H1 (cell line): ENCODE measurements around the gene SLC2A13. TPM values are rescaled to one million over a fixed set of nuclear protein-coding genes. Genes with fewer than 3 reads are reported as not detected.

Source experiments
- CTCF ChIA-PET: fragments of 300-600 bp; sonication (Branson Sonifier 250); formaldehyde crosslinking; loops from one replicate; lab custom pipeline; 2021; ENCODE audit not compliant: partially characterized antibody; lab: Charles Lee
- POLR2A ChIA-PET: fragments of 300-600 bp; sonication (Branson Sonifier 250); formaldehyde crosslinking; loops from one replicate; lab custom pipeline; 2021; ENCODE audit warnings: inconsistent platforms; ENCODE audit not compliant: partially characterized antibody; lab: Charles Lee
- DNase-seq, 2 experiments: peaks; one replicate each; pipeline versions ENCODE4 v3.0.0 to v3.0.0-alpha.2; 2010 to 2022; ENCODE audit warnings: low spot score in 2 of 2, low read depth in 1 of 2, mixed read lengths in 1 of 2
- FAIRE-seq: peaks from 2 replicates; lab custom pipeline; 2011; peaks lifted over from hg19 to GRCh38; lab: Jason Lieb, UNC
- H2AFZ ChIP-seq: 2 replicates; pipeline ENCODE4 v1.8.1; 2012; ENCODE audit warnings: low read length, inconsistent platforms
- H2AK5ac ChIP-seq: 2 replicates; pipeline ENCODE4 v1.6.1; 2013; ENCODE audit warnings: low read depth, low read length
- H2BK120ac ChIP-seq: replicated peaks from 2 replicates; pipeline ENCODE3; 2013; ENCODE audit warnings: low read depth, low read length, inconsistent platforms
- H2BK12ac ChIP-seq: 2 replicates; pipeline ENCODE4 v1.6.1; 2013; ENCODE audit warnings: low read depth, low read length
- H2BK15ac ChIP-seq: 2 replicates; pipeline ENCODE4 v1.6.1; 2013; ENCODE audit warnings: low read length
- H2BK20ac ChIP-seq: 2 replicates; pipeline ENCODE4 v1.6.1; 2013; ENCODE audit warnings: low read length
- H2BK5ac ChIP-seq: 2 replicates; pipeline ENCODE4 v1.6.1; 2013; ENCODE audit warnings: low read depth, low read length
- H3K14ac ChIP-seq: 2 replicates; pipeline ENCODE4 v1.6.1; 2013; ENCODE audit warnings: inconsistent platforms; ENCODE audit not compliant: insufficient read length
- H3K18ac ChIP-seq: 2 replicates; pipeline ENCODE4 v1.6.1; 2013; ENCODE audit warnings: low read length; ENCODE audit errors: extremely low read depth
- H3K23ac ChIP-seq: 2 replicates; pipeline ENCODE4 v1.6.1; 2013; ENCODE audit warnings: inconsistent platforms; ENCODE audit not compliant: insufficient read length
- H3K23me2 ChIP-seq: 2 replicates; pipeline ENCODE4 v1.6.1; 2013; ENCODE audit warnings: low read depth, low read length
- H3K27ac ChIP-seq: 2 replicates; pipeline ENCODE4 v1.6.1; 2011; ENCODE audit warnings: low read depth, low read length, inconsistent platforms
- H3K27me3 ChIP-seq, 4 experiments: replicated peaks in 1 of 4; 1 replicate in 1 of 4; 2 replicates in 3 of 4; pipeline versions ENCODE4 v1.6.1 to v1.8.1; 2011 to 2013; ENCODE audit warnings: low read length in 3 of 4, mild to moderate bottlenecking in 3 of 4, inconsistent platforms in 2 of 4, mixed read lengths in 2 of 4, moderate library complexity in 1 of 4; ENCODE audit not compliant: control insufficient read depth in 3 of 4, insufficient read depth in 3 of 4; ENCODE audit errors: extremely low read depth in 1 of 4
- H3K36me3 ChIP-seq, 4 experiments: 2 replicates each; pipeline versions ENCODE4 v1.6.1 to v1.8.1; 2011 to 2013; ENCODE audit warnings: mild to moderate bottlenecking in 4 of 4, low read length in 3 of 4, moderate library complexity in 2 of 4, control low read depth in 1 of 4, inconsistent platforms in 1 of 4; ENCODE audit not compliant: insufficient read depth in 4 of 4, control insufficient read depth in 2 of 4
- H3K4ac ChIP-seq: replicated peaks from 2 replicates; pipeline ENCODE3; 2013; ENCODE audit warnings: low read length, low read depth, mixed read lengths, inconsistent platforms; ENCODE audit not compliant: insufficient read length
- H3K4me1 ChIP-seq, 4 experiments: replicated peaks in 1 of 4; 1 replicate in 1 of 4; 2 replicates in 3 of 4; pipeline versions ENCODE4 v1.6.1 to v1.8.1; 2011 to 2013; ENCODE audit warnings: low read length in 3 of 4, inconsistent platforms in 2 of 4, mixed read lengths in 1 of 4; ENCODE audit not compliant: insufficient read depth in 4 of 4, control insufficient read depth in 3 of 4
- H3K4me2 ChIP-seq, 2 experiments: 2 replicates each; pipeline versions ENCODE4 v1.6.1 to v1.8.1; 2011 to 2013; ENCODE audit warnings: low read depth in 2 of 2, low read length in 2 of 2, control low read depth in 1 of 2, inconsistent platforms in 1 of 2, mild to moderate bottlenecking in 1 of 2; ENCODE audit not compliant: insufficient read depth in 1 of 2
- H3K4me3 ChIP-seq, 4 experiments: fragments of 200-600, 300-600 bp in 1 of 4; sonication (generic), shearing (Covaris generic), sonication (Bioruptor Twin) in 1 of 4; 2 replicates each; pipeline versions ENCODE4 v1.5.1 to v1.8.1; 2011 to 2016; ENCODE audit warnings: low read length in 4 of 4, low read depth in 3 of 4, control low read depth in 2 of 4, inconsistent platforms in 2 of 4, mild to moderate bottlenecking in 2 of 4, mixed read lengths in 1 of 4, moderate library complexity in 1 of 4; ENCODE audit not compliant: insufficient read depth in 2 of 4; ENCODE audit errors: extremely low read depth in 1 of 4
- H3K56ac ChIP-seq: replicated peaks from 2 replicates; pipeline ENCODE3; 2013; ENCODE audit warnings: low read depth, mild to moderate bottlenecking, mixed read lengths, low read length, inconsistent platforms; ENCODE audit not compliant: insufficient read length
- H3K79me1 ChIP-seq: 2 replicates; pipeline ENCODE4 v1.6.1; 2013; ENCODE audit warnings: low read depth, low read length, control low read depth
- H3K79me2 ChIP-seq, 2 experiments: 2 replicates each; pipeline versions ENCODE4 v1.6.1 to v1.8.1; 2012 to 2013; ENCODE audit warnings: low read length in 2 of 2, mild to moderate bottlenecking in 2 of 2, inconsistent platforms in 1 of 2; ENCODE audit not compliant: insufficient read depth in 2 of 2, control insufficient read depth in 1 of 2
- H3K9ac ChIP-seq, 4 experiments: replicated peaks in 1 of 4; 1 replicate in 1 of 4; 2 replicates in 3 of 4; pipeline versions ENCODE4 v1.6.1 to v1.8.1; 2011 to 2013; ENCODE audit warnings: low read depth in 3 of 4, low read length in 3 of 4, control low read depth in 2 of 4, mild to moderate bottlenecking in 2 of 4, moderate library complexity in 2 of 4, inconsistent platforms in 1 of 4; ENCODE audit errors: extremely low read depth in 1 of 4
- H3K9me3 ChIP-seq, 2 experiments: 2 replicates each; pipeline versions ENCODE4 v1.6.1 to v1.8.1; 2012 to 2013; ENCODE audit warnings: mild to moderate bottlenecking in 2 of 2, moderate library complexity in 2 of 2, control low read depth in 1 of 2, inconsistent platforms in 1 of 2, low read depth in 1 of 2, low read length in 1 of 2, mixed read lengths in 1 of 2; ENCODE audit not compliant: insufficient read depth in 2 of 2
- H4K20me1 ChIP-seq, 2 experiments: replicated peaks in 1 of 2; 2 replicates each; pipeline versions ENCODE3 to v1.8.1; 2011 to 2013; ENCODE audit warnings: inconsistent platforms in 2 of 2, low read length in 2 of 2, mild to moderate bottlenecking in 1 of 2; ENCODE audit not compliant: insufficient read depth in 2 of 2, control insufficient read depth in 1 of 2
- H4K5ac ChIP-seq: 2 replicates; pipeline ENCODE4 v1.6.1; 2013; ENCODE audit warnings: low read length, low read depth, mixed read lengths, inconsistent platforms; ENCODE audit not compliant: insufficient read length
- H4K8ac ChIP-seq: 2 replicates; pipeline ENCODE4 v1.8.0; 2013; ENCODE audit warnings: mild to moderate bottlenecking, moderate library complexity, low read length, inconsistent platforms; ENCODE audit not compliant: insufficient read depth; ENCODE audit errors: extremely low read depth
- H4K91ac ChIP-seq: replicated peaks from 2 replicates; pipeline ENCODE3; 2013; ENCODE audit warnings: low read length, mixed read lengths, inconsistent platforms; ENCODE audit not compliant: insufficient read length
- CTBP2 ChIP-seq: IDR thresholded peaks from 2 replicates; pipeline ENCODE4 v1.7.0; 2011; ENCODE audit warnings: borderline replicate concordance, mild to moderate bottlenecking, moderate library complexity, mixed read lengths, low read length; ENCODE audit not compliant: insufficient read depth, insufficient read length
- EGR1 ChIP-seq: IDR thresholded peaks from 2 replicates; pipeline ENCODE4 v1.6.1; 2011; ENCODE audit warnings: low read depth, low read length, borderline replicate concordance
- POU5F1 ChIP-seq: IDR thresholded peaks from 2 replicates; pipeline ENCODE4 v1.6.1; 2011; ENCODE audit warnings: low read depth, mild to moderate bottlenecking, low read length, moderate library complexity
- SUZ12 ChIP-seq: fragments of 200-600 bp; sonication (generic); IDR thresholded peaks from 2 replicates; pipeline ENCODE4 v1.6.1; 2012; ENCODE audit warnings: mild to moderate bottlenecking, inconsistent platforms, low read length, moderate library complexity, mixed read lengths
- WGBS, 2 experiments: shearing (Covaris generic) in 1 of 2; methylation state at CpG; one replicate each; pipeline versions ENCODE4 v1.1.6 to v1.1.7; 2013 to 2015; ENCODE audit warnings: low lambda C conversion rate in 2 of 2, mixed read lengths in 2 of 2, inconsistent platforms in 1 of 2, low coverage in 1 of 2, missing lambda C conversion rate in 1 of 2; ENCODE audit not compliant: insufficient replicate concordance in 2 of 2, insufficient coverage in 1 of 2, insufficient read length in 1 of 2; ENCODE audit errors: extremely low coverage in 1 of 2, missing lambda C conversion rate in 1 of 2; 5-methylcytosine and 5-hydroxymethylcytosine counted together
- polyA plus RNA-seq, 7 experiments: library from polyadenylated mRNA; depleted of rRNA in 3 of 7; stranded (reverse) in 5 of 7; unstranded in 2 of 7; fragments of >200 nt in 5 of 7; fragments of 200-250 nt in 2 of 7; gene quantifications; 1 replicate in 5 of 7; 2 replicates in 1 of 7; 4 replicates in 1 of 7; pipeline versions ENCODE4 v1.2.1 to v1.2.3, GENCODE V29; 2011 to 2013; ENCODE audit warnings: missing spikeins in 2 of 7, mixed read lengths in 2 of 7
- total RNA-seq: library from RNA; stranded (reverse); fragmentation: NEBNext Ultra II Directional; extraction: Animal tissue kit (Norgen Biotek cat#: 25700); gene quantifications from 2 replicates; pipeline ENCODE4 v1.2.1, GENCODE V29; 2021

SLC2A13 gene
- total and polyA plus RNA-seq, 2 of the 8 experiments (the other 6 are each of a cell fraction or from before 2014, with no cell fraction given), result 2.8 to 9.6 TPM

- CTCF ChIA-PET, result interaction anchor here (1.6 kb wide), 1 partner anchor 14 kb away, joined by 3 read pairs; no protein-coding TSS in a partner anchor
- Histone ChIP-seq H3K9ac (no peak overlapping the region), H4K8ac (no peak overlapping the region), H3K27me3 (no peaks in the 10 kb centered on the region), H3K56ac (no peak overlapping the region), H3K79me1 (no peaks in the 10 kb centered on the region), H3K4me2 (no peak overlapping the region), H4K5ac (no peak overlapping the region), H3K9me3 (no peaks in the 10 kb centered on the region), H2BK15ac (no peak overlapping the region), H3K79me2 (no peaks in the 10 kb centered on the region), H4K91ac (no peak overlapping the region), H2BK120ac (no peak overlapping the region), H3K4me3 (no peak overlapping the region), H2BK12ac (no peak overlapping the region), H2AFZ (no peak overlapping the region), H3K4me1 (no peaks in the 10 kb centered on the region), H3K36me3 (no peaks in the 10 kb centered on the region; a peak in 1 of 8 replicates), H2AK5ac (no peak overlapping the region), H3K18ac (no peak overlapping the region), H3K23ac (no peak overlapping the region), H4K20me1 (no peaks in the 10 kb centered on the region), H3K4ac (no peak overlapping the region), H2BK20ac (no peak overlapping the region), H3K23me2 (no peaks in the 10 kb centered on the region), H3K14ac (no peak overlapping the region), H2BK5ac (no peak overlapping the region), H3K27ac (no peak overlapping the region)
- no peak for TF ChIP-seq SUZ12
- TF ChIP-seq EGR1, result no peak
- no peak for TF ChIP-seq CTBP2
- TF ChIP-seq POU5F1, result no peak
- POLR2A ChIA-PET, result no interaction called here
- FAIRE-seq (no peak), DNase-seq (no peak)
- 90% methylated on average over 5 of the region's 5 CpGs; no CpG with 5 or more reads in 1 of the 2 experiments for WGBS, 2 experiments
Observed at GRCh38 chr12:39779768-39780340, 326.0 kb downstream of the SLC2A13 start.
